Neural progenitor cell (in vitro differentiated cells): Measurements from ENCODE around the gene IFNGR2. TPM values are rescaled to one million over a fixed set of nuclear protein-coding genes. Genes with fewer than 3 reads are reported as not detected.
"Not testable (repeated sequence)": the region's sequence is repeated elsewhere in the genome, so short reads cannot be mapped to it uniquely, and the experiment has no call there.

Experiments used
- DNase-seq: peaks from one replicate; pipeline ENCODE4 v3.0.0-alpha.2; 2016; ENCODE audit warnings: low spot score
- H2AFZ ChIP-seq: fragments of 200-600 bp; sonication (generic); replicated peaks from 2 replicates; pipeline ENCODE4 v1.6.1; 2016; ENCODE audit warnings: antibody characterized with exemption
- H3F3A ChIP-seq: fragments of 200-600 bp; sonication (generic); 2 replicates; pipeline ENCODE4 v1.6.1; 2016; ENCODE audit warnings: antibody characterized with exemption, low read depth
- H3K27ac ChIP-seq: fragments of 200-600 bp; sonication (generic); 2 replicates; pipeline ENCODE4 v1.5.1; 2016; ENCODE audit warnings: mild to moderate bottlenecking
- H3K27me3 ChIP-seq: fragments of 200-600 bp; sonication (generic); 2 replicates; pipeline ENCODE4 v1.6.1; 2016; ENCODE audit warnings: mild to moderate bottlenecking, moderate library complexity
- H3K36me3 ChIP-seq: fragments of 200-600 bp; sonication (generic); 2 replicates; pipeline ENCODE4 v1.5.1; 2016
- H3K4me1 ChIP-seq: fragments of 200-600 bp; sonication (generic); 2 replicates; pipeline ENCODE4 v1.6.1; 2016; ENCODE audit warnings: mixed run types
- H3K4me2 ChIP-seq: fragments of 200-600 bp; sonication (generic); 2 replicates; pipeline ENCODE4 v1.6.1; 2016
- H3K4me3 ChIP-seq: fragments of 200-600 bp; sonication (generic); 2 replicates; pipeline ENCODE4 v1.5.1; 2016
- H3K79me2 ChIP-seq: fragments of 200-600 bp; sonication (generic); 2 replicates; pipeline ENCODE4 v1.6.1; 2016; ENCODE audit warnings: low read depth
- H3K9ac ChIP-seq: fragments of 200-600 bp; sonication (generic); 2 replicates; pipeline ENCODE4 v1.6.1; 2016
- H3K9me3 ChIP-seq: fragments of 200-600 bp; sonication (generic); 2 replicates; pipeline ENCODE4 v1.5.1; 2016; ENCODE audit warnings: low read depth
- H4K20me1 ChIP-seq: fragments of 200-600 bp; sonication (generic); 2 replicates; pipeline ENCODE4 v1.6.1; 2016; ENCODE audit warnings: low read depth
- H3K27ac Mint-ChIP-seq: 3 replicates; pipeline ENCODE4 v1.8.0; 2021; ENCODE audit warnings: mixed read lengths
- H3K27me3 Mint-ChIP-seq: 2 replicates; pipeline ENCODE4 v1.8.0; 2022; ENCODE audit warnings: low read depth, mild to moderate bottlenecking, inconsistent platforms, moderate library complexity, mixed read lengths; ENCODE audit not compliant: insufficient read depth
- H3K36me3 Mint-ChIP-seq: 3 replicates; pipeline ENCODE4 v1.8.0; 2021; ENCODE audit warnings: mixed read lengths
- H3K4me1 Mint-ChIP-seq: 3 replicates; pipeline ENCODE4 v1.8.0; 2021; ENCODE audit warnings: mixed read lengths
- H3K4me3 Mint-ChIP-seq: 3 replicates; pipeline ENCODE4 v1.8.0; 2021; ENCODE audit warnings: mild to moderate bottlenecking, moderate library complexity, mixed read lengths
- H3K9me3 Mint-ChIP-seq: 3 replicates; pipeline ENCODE4 v1.8.0; 2020; ENCODE audit warnings: mixed read lengths
- EZH2 ChIP-seq: fragments of 200-600 bp; sonication (generic); IDR thresholded peaks from 2 replicates; pipeline ENCODE4 v1.6.1; 2017; ENCODE audit warnings: antibody characterized with exemption, mild to moderate bottlenecking, moderate library complexity
- EZH2phosphoT487 ChIP-seq: fragments of 200-600 bp; sonication (generic); IDR thresholded peaks from 2 replicates; pipeline ENCODE4 v1.6.1; 2017; ENCODE audit warnings: antibody characterized with exemption
- total RNA-seq: library from RNA; depleted of rRNA; stranded (reverse); fragments of >200 nt; gene quantifications from 2 replicates; pipeline ENCODE4 v1.2.3, GENCODE V29; 2015; ENCODE audit warnings: low replicate concordance
- TF ChIP-seq, protein P1 (sequence below): fragments of 200-600 bp; sonication (generic); IDR thresholded peaks from 2 replicates; pipeline ENCODE4 v1.5.1; 2017; ENCODE audit warnings: antibody characterized with exemption, mild to moderate bottlenecking

The IFNGR2 gene
- total RNA-seq, 1 donor from 2014 or later, result 50.6 TPM

DNA sequence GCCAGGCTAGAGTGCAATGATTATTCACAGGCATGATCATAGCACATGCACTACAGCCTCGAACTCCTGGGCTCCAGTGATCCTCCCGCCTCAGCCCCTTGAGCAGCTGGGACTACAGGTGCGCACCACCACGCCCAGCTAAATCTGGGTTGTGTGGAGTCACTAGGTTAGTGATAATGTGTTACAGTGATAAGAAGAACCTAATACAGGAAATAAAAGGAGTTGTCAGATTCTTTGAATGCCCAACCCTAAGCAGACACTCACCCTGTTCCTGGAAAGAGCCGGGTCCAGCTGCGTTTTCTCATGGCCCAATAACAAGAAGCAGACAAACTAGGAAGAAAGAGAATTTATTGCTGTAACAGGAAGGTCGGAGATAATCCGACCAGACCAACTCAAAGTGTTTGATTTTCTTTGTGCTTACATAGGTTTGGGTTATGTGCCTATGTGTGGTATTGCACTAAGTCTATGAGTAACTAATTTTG lies 8.8 kb downstream of the IFNGR2 start:
- no peak for DNase-seq
- Histone ChIP-seq H3K79me2 (peaks cover 84% of the 10 kb centered on the region), H3K36me3 (no peaks in the 10 kb centered on the region), H4K20me1 (peaks cover 61% of the 10 kb centered on the region), H3K4me2 (no peak overlapping the region), H2AFZ (no peak overlapping the region), H3K27me3 (no peaks in the 10 kb centered on the region), H3K27ac (no peak overlapping the region), H3K4me1 (no peaks in the 10 kb centered on the region), H3K4me3 (no peak overlapping the region), H3F3A (no peaks in the 10 kb centered on the region), H3K9ac (no peak overlapping the region), H3K9me3 (no peaks in the 10 kb centered on the region)
- no peak overlapping the region for H3K27ac Mint-ChIP-seq
- H3K36me3 Mint-ChIP-seq, result peaks cover 20% of the 10 kb centered on the region
- peaks cover 2% of the 10 kb centered on the region for H3K27me3 Mint-ChIP-seq
- H3K9me3 Mint-ChIP-seq, result no peaks in the 10 kb centered on the region
- TF ChIP-seq EZH2 (no peak), EZH2phosphoT487 (no peak)
- TF ChIP-seq, protein P1, sequence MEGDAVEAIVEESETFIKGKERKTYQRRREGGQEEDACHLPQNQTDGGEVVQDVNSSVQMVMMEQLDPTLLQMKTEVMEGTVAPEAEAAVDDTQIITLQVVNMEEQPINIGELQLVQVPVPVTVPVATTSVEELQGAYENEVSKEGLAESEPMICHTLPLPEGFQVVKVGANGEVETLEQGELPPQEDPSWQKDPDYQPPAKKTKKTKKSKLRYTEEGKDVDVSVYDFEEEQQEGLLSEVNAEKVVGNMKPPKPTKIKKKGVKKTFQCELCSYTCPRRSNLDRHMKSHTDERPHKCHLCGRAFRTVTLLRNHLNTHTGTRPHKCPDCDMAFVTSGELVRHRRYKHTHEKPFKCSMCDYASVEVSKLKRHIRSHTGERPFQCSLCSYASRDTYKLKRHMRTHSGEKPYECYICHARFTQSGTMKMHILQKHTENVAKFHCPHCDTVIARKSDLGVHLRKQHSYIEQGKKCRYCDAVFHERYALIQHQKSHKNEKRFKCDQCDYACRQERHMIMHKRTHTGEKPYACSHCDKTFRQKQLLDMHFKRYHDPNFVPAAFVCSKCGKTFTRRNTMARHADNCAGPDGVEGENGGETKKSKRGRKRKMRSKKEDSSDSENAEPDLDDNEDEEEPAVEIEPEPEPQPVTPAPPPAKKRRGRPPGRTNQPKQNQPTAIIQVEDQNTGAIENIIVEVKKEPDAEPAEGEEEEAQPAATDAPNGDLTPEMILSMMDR, result no peak
- H3K4me3 Mint-ChIP-seq, result no peak overlapping the region
- peaks cover 9% of the 10 kb centered on the region for H3K4me1 Mint-ChIP-seq

DNA sequence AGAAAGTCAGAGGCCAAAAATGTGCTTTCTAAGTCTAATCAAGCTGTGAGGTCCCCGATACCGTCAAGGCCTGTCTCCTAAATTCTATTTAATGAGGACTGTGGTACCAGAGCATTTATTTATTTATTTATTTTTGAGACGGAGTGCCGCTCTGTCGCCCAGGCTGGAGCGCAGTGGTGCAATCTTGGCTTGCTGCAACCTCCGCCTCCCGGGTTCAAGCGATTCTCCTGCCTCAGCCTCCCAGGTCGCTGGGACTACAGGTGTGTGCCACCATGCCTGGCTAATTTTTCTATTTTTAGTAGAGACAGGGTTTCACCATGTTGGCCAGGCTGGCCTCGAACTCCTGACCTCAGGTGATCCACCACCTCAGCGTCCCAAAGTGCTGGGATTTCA lies 9.2 kb downstream of the IFNGR2 start:
- not testable (repeated sequence) for DNase-seq, H3K27me3 Mint-ChIP-seq, H3K36me3 ChIP-seq, H3K4me2 ChIP-seq, H3K27me3 ChIP-seq, H3K4me1 Mint-ChIP-seq, H3K27ac ChIP-seq, H3F3A ChIP-seq, H3K4me3 Mint-ChIP-seq, H3K9me3 ChIP-seq, H3K9me3 Mint-ChIP-seq, H3K27ac Mint-ChIP-seq, H3K4me1 ChIP-seq, H3K4me3 ChIP-seq, H2AFZ ChIP-seq, H3K9ac ChIP-seq
- H3K36me3 Mint-ChIP-seq, result peaks cover 20% of the 10 kb centered on the region
- H3K79me2 ChIP-seq, result peaks cover 80% of the 10 kb centered on the region
- H4K20me1 ChIP-seq, result peaks cover 59% of the 10 kb centered on the region

DNA sequence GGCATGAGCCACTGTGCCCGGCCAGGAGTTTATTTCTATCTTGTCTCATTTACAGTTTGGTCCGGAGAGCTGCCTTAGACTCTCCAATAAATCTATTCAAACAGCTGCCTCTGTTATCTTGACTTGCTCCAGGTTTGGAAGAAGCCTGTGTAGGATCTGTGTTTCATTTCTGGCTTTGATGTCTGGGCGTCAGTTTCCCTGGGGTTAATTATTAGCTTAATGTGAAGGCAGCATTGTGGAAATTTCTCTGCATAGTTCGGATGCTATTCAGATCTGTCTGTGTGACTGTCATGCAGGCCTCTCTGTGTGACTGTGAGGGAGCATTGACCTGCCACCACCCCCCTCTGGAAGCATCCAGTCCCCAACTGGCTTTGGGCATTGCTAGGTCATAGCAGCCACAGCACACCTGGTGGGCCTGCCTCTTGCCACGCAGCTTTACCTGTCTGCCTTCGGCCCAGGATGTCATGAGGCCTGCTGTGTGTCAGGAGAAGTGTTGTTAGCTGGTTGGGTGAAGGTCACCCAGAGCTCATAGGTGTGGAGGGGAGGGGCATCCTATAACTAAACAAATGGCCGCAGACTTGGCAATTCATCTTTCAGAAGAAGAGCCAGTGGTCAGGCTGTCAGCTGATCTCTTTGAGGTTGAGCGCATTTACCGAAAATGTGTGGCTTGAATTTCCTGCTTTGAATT lies 9.8 kb downstream of the IFNGR2 start:
- Mint-ChIP-seq H3K27me3 (peaks cover 2% of the 10 kb centered on the region), H3K36me3 (peaks cover 20% of the 10 kb centered on the region), H3K4me1 (peaks cover 9% of the 10 kb centered on the region), H3K9me3 (no peaks in the 10 kb centered on the region), H3K4me3 (no peak overlapping the region), H3K27ac (no peak overlapping the region)
- Histone ChIP-seq H3K4me1 (no peaks in the 10 kb centered on the region), H4K20me1 (peaks cover 58% of the 10 kb centered on the region), H3K4me3 (no peak overlapping the region), H3K9me3 (no peaks in the 10 kb centered on the region), H3K4me2 (no peak overlapping the region), H3K27me3 (no peaks in the 10 kb centered on the region), H3K36me3 (no peaks in the 10 kb centered on the region), H2AFZ (no peak overlapping the region), H3F3A (no peaks in the 10 kb centered on the region), H3K79me2 (peaks cover 74% of the 10 kb centered on the region), H3K27ac (no peak overlapping the region), H3K9ac (no peak overlapping the region)
- no peak for TF ChIP-seq EZH2
- TF ChIP-seq EZH2phosphoT487, result no peak
- TF ChIP-seq, protein P1, result no peak
- no peak for DNase-seq

DNA sequence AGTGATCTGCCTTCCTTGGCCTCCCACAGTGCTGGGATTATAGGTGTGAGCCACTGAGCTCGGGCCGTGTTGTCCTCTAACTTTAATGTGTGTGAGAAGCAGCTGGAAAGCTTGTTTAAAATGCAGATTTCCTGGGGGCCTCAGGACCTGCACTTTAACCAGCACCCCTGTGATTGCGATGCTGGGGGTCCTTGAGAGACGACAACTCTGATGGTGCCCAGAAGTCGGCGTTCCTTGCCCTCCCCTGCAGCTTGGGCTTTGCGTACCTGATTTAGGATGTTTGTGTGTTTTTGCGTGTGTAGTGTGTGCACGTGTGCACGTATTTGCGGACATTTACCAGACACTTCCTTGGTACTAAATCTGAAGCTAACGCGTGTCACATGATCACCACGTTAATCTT lies 10.9 kb downstream of the IFNGR2 start:
- H3K4me3 Mint-ChIP-seq, result no peak overlapping the region
- Histone ChIP-seq H4K20me1 (peaks cover 47% of the 10 kb centered on the region), H3K9ac (no peak overlapping the region), H3F3A (no peaks in the 10 kb centered on the region), H3K79me2 (peaks cover 64% of the 10 kb centered on the region), H3K4me2 (no peak overlapping the region), H3K36me3 (no peaks in the 10 kb centered on the region), H3K27ac (no peak overlapping the region), H3K4me1 (no peaks in the 10 kb centered on the region), H3K27me3 (no peaks in the 10 kb centered on the region), H3K4me3 (no peak overlapping the region), H3K9me3 (no peaks in the 10 kb centered on the region), H2AFZ (no peak overlapping the region)
- H3K36me3 Mint-ChIP-seq, result peaks cover 20% of the 10 kb centered on the region
- no peaks in the 10 kb centered on the region for H3K9me3 Mint-ChIP-seq
- peaks cover 9% of the 10 kb centered on the region for H3K4me1 Mint-ChIP-seq
- no peak overlapping the region for H3K27ac Mint-ChIP-seq
- TF ChIP-seq EZH2 (no peak), EZH2phosphoT487 (no peak)
- TF ChIP-seq, protein P1, result no peak
- peaks cover 2% of the 10 kb centered on the region for H3K27me3 Mint-ChIP-seq
- no peak for DNase-seq
